T-helper 1 cell treated with Interleukin-12 subunit alpha and Interleukin-12 subunit beta and Interleukin-4 antibody, amounts not matched to agents 30 ng/mL and 1 ng/mL, for 36 hours (primary cell): ENCODE measurements around the gene MATN3. TPM values are rescaled to one million over a fixed set of nuclear protein-coding genes. Genes with fewer than 3 reads are reported as not detected.
"Not testable (repeated sequence)": the region's sequence is repeated elsewhere in the genome, so short reads cannot be mapped to it uniquely, and the experiment has no call there.

Source experiments
- intact Hi-C: fragments of 100-400 bp; cut with micrococcal nuclease; formaldehyde crosslinking; loops from one replicate; pipeline ENCODE4 v1.15.1; 2024
- total RNA-seq: library from RNA; stranded (reverse); gene quantifications from 2 replicates; pipeline ENCODE4 v1.2.3, GENCODE V29; 2022

The MATN3 gene
- not detected in 2 replicates for total RNA-seq

GRCh38 chr2:20012282-20013125 is at the start of gene MATN3:
TSS of gene MATN3 (minus strand) at chr2:20012668. CDS start at chr2:20012631, 37 bp downstream.
- intact Hi-C loops, result no loop called here

GRCh38 chr2:20061940-20062339 is 49.5 kb upstream of the MATN3 start:
- intact Hi-C loops, result no loop called here

- intact Hi-C loops, result no loop called here
These were observed 49.0 kb upstream of the MATN3 start for GRCh38 chr2:20061476-20061875.

GRCh38 chr2:20060106-20060505 is 47.6 kb upstream of the MATN3 start:
- intact Hi-C loops, result no loop called here

GRCh38 chr2:20057268-20057667 is 44.8 kb upstream of the MATN3 start:
- intact Hi-C loops, result no loop called here

- intact Hi-C loops, result loop anchor here (5.0 kb wide), 2 partner anchors 83 to 693 kb away; no protein-coding TSS in a partner anchor
These were observed 42.5 kb upstream of the MATN3 start for GRCh38 chr2:20054931-20055330.

GRCh38 chr2:20054119-20054518 is 41.7 kb upstream of the MATN3 start:
- intact Hi-C loops, result loop anchor here (5.0 kb wide), 2 partner anchors 82 to 692 kb away; no protein-coding TSS in a partner anchor

GRCh38 chr2:20052861-20053281 is 40.4 kb upstream of the MATN3 start:
- intact Hi-C loops, result loop anchor here (1.0 to 5.0 kb wide), 5 partner anchors 81 to 1493 kb away; partner anchors contain the start of gene RDH14

- intact Hi-C loops, result loop anchor here (1.0 to 5.0 kb wide), 5 partner anchors 80 to 1492 kb away; partner anchors contain the start of gene RDH14
These were observed 39.9 kb upstream of the MATN3 start for GRCh38 chr2:20052229-20052851.

GRCh38 chr2:20051532-20052228 is 39.2 kb upstream of the MATN3 start, which contains the start of gene LAPTM4A:
TSS of gene LAPTM4A (minus strand) at chr2:20051628. CDS start at chr2:20051520, 108 bp downstream.
- intact Hi-C loops, result loop anchor here (1.0 to 5.0 kb wide), 15 partner anchors 36 to 1491 kb away; partner anchors contain the start of genes LDAH, RDH14, TTC32 and WDR35

GRCh38 chr2:20050646-20051531 is 38.4 kb upstream of the MATN3 start:
- intact Hi-C loops, result loop anchor here (1.0 to 5.0 kb wide), 14 partner anchors 9 to 772 kb away; partner anchors contain the start of genes LDAH, TTC32 and WDR35

- intact Hi-C loops, result loop anchor here (1.0 to 5.0 kb wide), 5 partner anchors 8 to 773 kb away; partner anchors contain the start of gene LDAH
These were observed 37.7 kb upstream of the MATN3 start for GRCh38 chr2:20050104-20050645.

GRCh38 chr2:20049637-20050036 is 37.2 kb upstream of the MATN3 start:
- intact Hi-C loops, result loop anchor here (1.0 to 5.0 kb wide), 5 partner anchors 7 to 773 kb away; partner anchors contain the start of gene LDAH

- intact Hi-C loops, result no loop called here
These were observed 36.3 kb upstream of the MATN3 start for GRCh38 chr2:20048488-20049448.

GRCh38 chr2:20045712-20046292 is 33.3 kb upstream of the MATN3 start:
- intact Hi-C loops, result not testable (repeated sequence)

- intact Hi-C loops, result no loop called here
These were observed 32.3 kb upstream of the MATN3 start for GRCh38 chr2:20044778-20045177.

- intact Hi-C loops, result loop anchor here (1.0 kb wide), 1 partner anchor 8 kb away; no protein-coding TSS in a partner anchor
These were observed 30.1 kb upstream of the MATN3 start for GRCh38 chr2:20042531-20042930.

- intact Hi-C loops, result no loop called here
These were observed 28.2 kb upstream of the MATN3 start for GRCh38 chr2:20040489-20041172.
